Type B pancreatic cell (in vitro differentiated cells): ENCODE data around the gene FARP1. TPM values are rescaled to one million over a fixed set of nuclear protein-coding genes. Genes with fewer than 3 reads are reported as not detected.

Source experiments
- DNase-seq: peaks from one replicate; pipeline ENCODE4 v3.0.0; 2021; ENCODE audit warnings: mixed read lengths; ENCODE audit not compliant: unreplicated experiment; ENCODE audit errors: extremely low spot score
- H3K27ac Mint-ChIP-seq: 2 replicates; pipeline ENCODE4 v1.8.0; 2021; ENCODE audit warnings: mild to moderate bottlenecking, mixed read lengths
- H3K27me3 Mint-ChIP-seq: 2 replicates; pipeline ENCODE4 v1.8.0; 2021; ENCODE audit warnings: mixed read lengths
- H3K36me3 Mint-ChIP-seq: 2 replicates; pipeline ENCODE4 v1.8.0; 2021; ENCODE audit warnings: mixed read lengths
- H3K4me1 Mint-ChIP-seq: one replicate; pipeline ENCODE4 v1.8.0; 2021; ENCODE audit warnings: mixed read lengths; ENCODE audit not compliant: unreplicated experiment
- H3K4me3 Mint-ChIP-seq: 2 replicates; pipeline ENCODE4 v1.8.0; 2021; ENCODE audit warnings: mild to moderate bottlenecking, mixed read lengths
- H3K9me3 Mint-ChIP-seq: 2 replicates; pipeline ENCODE4 v1.8.0; 2021; ENCODE audit warnings: mixed read lengths
- CTCF ChIP-seq: fragments of 200-600 bp; sonication (generic); conservative IDR thresholded peaks from 2 replicates; pipeline ENCODE4 v1.5.0; 2021; ENCODE audit warnings: antibody characterized with exemption, mild to moderate bottlenecking
- total RNA-seq: library from RNA; stranded (reverse); gene quantifications from 2 replicates; pipeline ENCODE4 v1.2.1, GENCODE V29; 2021; ENCODE audit warnings: low replicate concordance

The FARP1 gene
- total RNA-seq, 1 donor from 2014 or later = 195 TPM

- no peak overlapping the region for H3K27ac Mint-ChIP-seq
- H3K36me3 Mint-ChIP-seq = peaks cover 43% of the 10 kb centered on the region
- TF ChIP-seq CTCF = no peak
- no peak for DNase-seq
- H3K27me3 Mint-ChIP-seq = no peaks in the 10 kb centered on the region
- H3K9me3 Mint-ChIP-seq = no peaks in the 10 kb centered on the region
- peaks cover 29% of the 10 kb centered on the region for H3K4me1 Mint-ChIP-seq
- no peak overlapping the region for H3K4me3 Mint-ChIP-seq
Observed at GRCh38 chr13:98398581-98398980, 255.7 kb downstream of the FARP1 start.

DNA sequence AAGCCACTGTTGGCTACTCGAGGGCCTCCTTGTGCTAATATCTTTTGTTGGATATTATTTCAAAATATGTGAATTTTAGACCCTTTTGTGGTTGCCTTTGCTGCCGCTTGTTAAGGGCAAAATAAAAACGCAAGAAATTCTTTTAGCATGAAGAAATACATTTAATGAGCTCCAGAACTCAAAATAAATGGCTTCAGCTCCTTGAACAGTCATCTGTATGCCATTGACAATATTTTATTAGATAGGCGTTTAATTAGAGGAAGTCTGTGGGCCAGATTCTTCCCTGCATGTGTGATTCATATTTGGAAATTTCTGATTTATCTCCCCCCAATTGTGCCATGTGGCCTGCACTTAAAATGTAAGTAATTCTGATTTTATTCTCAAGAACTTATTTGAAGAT, 256.9 kb downstream of the FARP1 start:
- Mint-ChIP-seq H3K27ac (no peak overlapping the region), H3K27me3 (no peaks in the 10 kb centered on the region), H3K4me1 (peaks cover 33% of the 10 kb centered on the region), H3K4me3 (no peak overlapping the region), H3K9me3 (no peaks in the 10 kb centered on the region), H3K36me3 (peaks cover 49% of the 10 kb centered on the region)
- no peak for TF ChIP-seq CTCF
- DNase-seq = no peak

GRCh38 chr13:98401934-98402333, 259.0 kb downstream of the FARP1 start:
- no peak overlapping the region for H3K4me3 Mint-ChIP-seq
- peaks cover 42% of the 10 kb centered on the region for H3K36me3 Mint-ChIP-seq
- peak overlapping the region; percentile 19 for H3K27ac Mint-ChIP-seq

GRCh38 chr13:98403076-98403475, 260.2 kb downstream of the FARP1 start:
- Mint-ChIP-seq H3K4me3 (no peak overlapping the region), H3K27me3 (no peaks in the 10 kb centered on the region), H3K36me3 (peaks cover 36% of the 10 kb centered on the region), H3K4me1 (peaks cover 51% of the 10 kb centered on the region), H3K27ac (no peak overlapping the region), H3K9me3 (no peaks in the 10 kb centered on the region)
- no peak for TF ChIP-seq CTCF
- DNase-seq = no peak

More at GRCh38 chr13:98401934-98402333, 259.0 kb downstream of the FARP1 start:
- Mint-ChIP-seq H3K4me1 (peaks cover 52% of the 10 kb centered on the region), H3K9me3 (no peaks in the 10 kb centered on the region), H3K27me3 (no peaks in the 10 kb centered on the region)
- TF ChIP-seq CTCF = no peak
- no peak for DNase-seq

DNA sequence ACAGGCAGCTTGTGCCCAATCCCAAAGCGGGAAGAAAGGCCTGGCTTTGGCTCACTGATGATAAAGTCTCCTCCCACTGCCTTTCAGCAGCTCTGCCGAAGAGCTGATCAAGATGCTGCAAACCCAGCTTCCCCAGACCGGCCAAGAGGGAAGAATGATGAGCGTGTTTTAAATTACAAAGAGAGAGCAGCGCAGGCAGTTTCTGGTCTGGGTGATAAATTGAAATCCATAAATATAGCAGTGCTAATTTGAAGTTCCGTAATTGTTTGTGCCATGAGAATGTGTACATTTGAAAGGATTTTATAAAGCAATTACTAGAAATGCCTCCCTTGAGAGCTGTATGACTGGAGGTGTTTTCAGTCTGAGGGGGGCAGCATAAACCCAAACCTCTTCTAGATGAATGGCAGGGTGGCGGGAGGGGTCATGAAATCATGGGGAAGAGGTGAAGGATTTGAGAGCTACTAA, 262.2 kb downstream of the FARP1 start:
- H3K4me3 Mint-ChIP-seq = peak overlapping the region; percentile 67
- H3K36me3 Mint-ChIP-seq = peaks cover 34% of the 10 kb centered on the region
- H3K27ac Mint-ChIP-seq = peak overlapping the region; percentile 79
- DNase-seq = no peak
- H3K9me3 Mint-ChIP-seq = no peaks in the 10 kb centered on the region
- no peaks in the 10 kb centered on the region for H3K27me3 Mint-ChIP-seq
- peaks cover 41% of the 10 kb centered on the region for H3K4me1 Mint-ChIP-seq
- no peak for TF ChIP-seq CTCF
